BLaER1 (cell line): ENCODE results near the gene MSRB1.

Source experiments
- H3K27ac ChIP-seq: shearing (Covaris generic); formaldehyde crosslinking; 2 replicates; pipeline ENCODE4 v1.8.1; 2022
- H3K27me3 ChIP-seq: shearing (Covaris generic); formaldehyde crosslinking; 2 replicates; pipeline ENCODE4 v1.8.1; 2022
- H3K36me3 ChIP-seq: shearing (Covaris generic); formaldehyde crosslinking; 2 replicates; pipeline ENCODE4 v1.8.1; 2022
- H3K4me1 ChIP-seq: shearing (Covaris generic); formaldehyde crosslinking; 2 replicates; pipeline ENCODE4 v1.8.1; 2022
- H3K4me2 ChIP-seq: shearing (Covaris generic); formaldehyde crosslinking; 2 replicates; pipeline ENCODE4 v1.8.1; 2022
- H3K4me3 ChIP-seq: shearing (Covaris generic); formaldehyde crosslinking; 2 replicates; pipeline ENCODE4 v1.8.1; 2022
- H3K9ac ChIP-seq: shearing (Covaris generic); formaldehyde crosslinking; 2 replicates; pipeline ENCODE4 v1.8.1; 2022
- H3K9me3 ChIP-seq: shearing (Covaris generic); formaldehyde crosslinking; 2 replicates; pipeline ENCODE4 v1.8.1; 2022
- H4K20me1 ChIP-seq: shearing (Covaris generic); formaldehyde crosslinking; 2 replicates; pipeline ENCODE4 v1.8.1; 2022
- Cebpa-rat ChIP-seq: shearing (Covaris generic); IDR thresholded peaks from 2 replicates; pipeline ENCODE4 v1.8.1; 2022

MSRB1 gene

DNA sequence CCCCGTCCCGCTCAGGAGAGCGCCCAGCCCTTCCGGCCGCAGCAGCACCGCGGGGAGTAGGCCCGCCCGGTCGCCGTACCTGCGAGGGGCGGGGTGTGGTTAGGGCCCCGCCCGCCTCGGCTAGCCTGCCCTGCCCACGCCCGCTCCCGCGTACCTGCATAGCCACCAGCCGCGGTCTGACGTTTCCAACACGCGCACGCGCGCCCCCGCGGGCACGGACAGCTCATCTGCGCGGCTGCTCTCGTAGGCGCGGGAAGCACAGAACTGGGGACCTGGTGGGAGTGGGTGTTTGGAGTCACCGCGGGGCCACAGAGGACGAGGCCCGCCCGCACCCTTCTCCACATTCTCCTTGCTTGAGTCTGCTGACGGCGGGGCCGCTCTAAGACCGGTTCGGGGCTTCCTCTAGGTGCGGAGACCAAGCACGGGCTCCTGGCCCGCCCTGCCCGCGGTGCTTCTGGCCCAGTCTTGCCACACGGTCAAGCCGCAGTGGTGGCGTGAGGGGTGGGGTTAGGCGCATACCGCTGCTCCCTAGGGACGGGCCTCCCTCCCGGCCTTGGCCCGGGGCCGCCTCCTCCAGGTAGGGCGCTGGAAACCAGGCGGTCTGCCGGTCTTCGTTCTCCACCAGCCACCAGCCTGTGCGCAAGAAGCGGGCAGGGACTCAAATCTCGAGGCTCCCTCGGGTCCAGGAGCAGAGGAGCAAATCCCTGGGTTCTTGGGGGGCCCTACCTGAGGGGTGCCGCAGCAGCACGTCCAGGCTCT lies 36.5 kb upstream of the MSRB1 start:
- H3K27ac ChIP-seq = no peak overlapping the region
- no peak overlapping the region for H3K9ac ChIP-seq
- peaks cover 68% of the 10 kb centered on the region for H3K27me3 ChIP-seq
- peaks cover 24% of the 10 kb centered on the region for H3K4me1 ChIP-seq
- no peak for TF ChIP-seq Cebpa-rat
- peaks cover 53% of the 10 kb centered on the region for H3K36me3 ChIP-seq
- no peak overlapping the region; the same call in 1 of the 2 replicates for H3K4me2 ChIP-seq
- peaks cover 71% of the 10 kb centered on the region for H4K20me1 ChIP-seq
- no peaks in the 10 kb centered on the region for H3K9me3 ChIP-seq
- no peak overlapping the region for H3K4me3 ChIP-seq

DNA sequence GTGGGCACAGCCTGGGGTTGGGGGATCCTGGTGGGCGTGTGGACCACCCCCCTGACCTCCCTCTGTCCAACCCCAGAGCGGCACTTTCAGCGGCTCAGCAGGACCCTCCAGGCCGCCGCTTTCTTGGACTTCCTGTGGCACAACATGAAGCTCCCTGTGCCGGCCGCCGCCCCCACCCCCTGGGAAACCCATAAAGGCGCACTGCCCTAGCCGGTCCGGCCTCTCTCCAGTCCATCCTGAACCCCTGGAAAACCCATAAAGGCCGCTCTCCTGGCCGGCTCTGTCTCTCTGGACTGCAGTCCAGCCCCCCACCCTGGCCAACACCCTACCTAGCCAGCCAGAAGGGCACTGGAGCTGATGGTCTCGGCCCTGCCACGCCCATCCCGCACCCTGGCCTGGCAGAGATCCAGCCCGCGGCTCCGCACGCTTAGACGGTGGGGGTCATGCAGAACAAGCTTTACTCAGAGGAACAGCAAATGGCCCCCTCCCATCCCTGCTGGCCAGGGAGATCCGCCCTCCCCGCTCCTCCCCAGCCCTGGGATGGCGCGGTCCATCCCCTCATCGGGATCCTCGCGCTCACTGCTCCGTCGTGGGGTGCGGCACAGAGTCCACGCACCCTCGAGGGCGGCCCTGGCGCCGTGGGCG lies 35.6 kb upstream of the MSRB1 start:
- H3K9me3 ChIP-seq = no peaks in the 10 kb centered on the region
- peaks cover 61% of the 10 kb centered on the region for H3K27me3 ChIP-seq
- no peak overlapping the region for H3K9ac ChIP-seq
- peaks cover 26% of the 10 kb centered on the region for H3K4me1 ChIP-seq
- H3K4me3 ChIP-seq = no peak overlapping the region
- no peak for TF ChIP-seq Cebpa-rat
- peaks cover 80% of the 10 kb centered on the region for H4K20me1 ChIP-seq
- no peak overlapping the region for H3K4me2 ChIP-seq
- H3K36me3 ChIP-seq = peaks cover 61% of the 10 kb centered on the region
- H3K27ac ChIP-seq = no peak overlapping the region

DNA sequence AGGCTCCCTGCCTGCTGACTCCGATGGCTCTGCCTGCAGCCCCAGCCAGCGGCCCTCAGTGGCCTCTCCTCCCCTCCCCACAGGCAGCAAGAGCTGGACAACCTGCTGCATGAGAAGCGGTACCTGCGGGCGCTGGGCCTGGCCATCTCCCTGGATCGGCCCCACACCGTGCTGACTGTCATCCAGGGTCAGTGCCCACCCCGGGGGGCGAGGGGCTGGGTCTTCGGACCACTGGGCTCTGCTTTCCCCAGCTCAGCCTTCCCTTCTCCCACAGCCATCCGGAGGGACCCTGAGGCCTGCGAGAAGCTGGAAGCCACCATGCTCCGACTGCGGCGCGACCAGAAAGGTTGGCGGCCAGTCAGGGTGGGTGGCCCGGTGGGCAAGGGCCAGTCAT lies 34.9 kb upstream of the MSRB1 start:
- H3K27me3 ChIP-seq = peaks cover 54% of the 10 kb centered on the region
- H3K4me1 ChIP-seq = peaks cover 27% of the 10 kb centered on the region
- H3K36me3 ChIP-seq = peaks cover 63% of the 10 kb centered on the region
- no peak overlapping the region for H3K4me3 ChIP-seq
- no peak overlapping the region for H3K4me2 ChIP-seq
- no peak overlapping the region for H3K27ac ChIP-seq
- H4K20me1 ChIP-seq = peaks cover 87% of the 10 kb centered on the region
- no peaks in the 10 kb centered on the region for H3K9me3 ChIP-seq
- no peak overlapping the region for H3K9ac ChIP-seq
- TF ChIP-seq Cebpa-rat = no peak

DNA sequence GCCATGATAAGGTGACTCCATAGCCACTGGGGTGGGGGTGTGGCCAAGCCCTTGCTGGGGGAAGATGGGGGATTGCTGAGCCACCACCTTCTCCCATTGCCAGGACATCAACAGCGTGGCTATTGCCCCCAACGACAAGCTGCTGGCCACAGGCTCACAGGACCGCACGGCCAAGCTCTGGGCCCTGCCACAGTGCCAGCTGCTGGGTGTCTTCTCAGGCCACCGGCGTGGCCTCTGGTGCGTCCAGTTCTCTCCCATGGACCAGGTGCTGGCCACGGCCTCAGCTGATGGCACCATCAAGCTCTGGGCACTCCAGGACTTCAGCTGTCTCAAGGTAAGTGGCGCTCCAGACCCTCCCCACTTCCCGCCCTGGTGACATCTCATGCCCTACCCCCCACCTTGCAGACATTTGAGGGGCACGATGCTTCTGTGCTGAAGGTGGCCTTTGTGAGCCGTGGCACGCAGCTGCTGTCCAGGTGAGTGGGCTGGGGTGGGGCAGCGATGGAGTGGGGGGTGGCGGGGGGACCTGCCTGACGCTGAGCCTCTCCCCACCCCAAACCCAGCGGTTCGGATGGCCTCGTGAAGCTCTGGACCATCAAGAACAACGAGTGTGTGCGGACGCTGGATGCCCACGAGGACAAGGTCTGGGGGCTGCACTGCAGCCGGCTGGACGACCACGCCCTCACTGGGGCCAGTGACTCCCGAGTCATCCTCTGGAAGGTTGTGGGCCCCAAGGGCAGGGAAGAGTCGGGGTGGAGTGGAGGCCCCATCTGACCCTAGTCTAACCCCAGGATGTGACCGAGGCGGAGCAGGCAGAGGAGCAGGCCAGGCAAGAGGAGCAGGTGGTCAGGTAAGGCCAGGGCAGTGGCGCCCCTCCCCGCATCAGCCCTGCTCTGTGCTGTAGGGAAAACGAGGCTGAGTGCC lies 34.2 kb upstream of the MSRB1 start:
- Histone ChIP-seq H3K4me3 (no peak overlapping the region), H3K9ac (no peak overlapping the region), H4K20me1 (peaks cover 88% of the 10 kb centered on the region), H3K4me2 (no peak overlapping the region), H3K9me3 (no peaks in the 10 kb centered on the region), H3K36me3 (peaks cover 63% of the 10 kb centered on the region), H3K4me1 (peaks cover 32% of the 10 kb centered on the region), H3K27me3 (peaks cover 47% of the 10 kb centered on the region), H3K27ac (no peak overlapping the region)
- no peak for TF ChIP-seq Cebpa-rat

DNA sequence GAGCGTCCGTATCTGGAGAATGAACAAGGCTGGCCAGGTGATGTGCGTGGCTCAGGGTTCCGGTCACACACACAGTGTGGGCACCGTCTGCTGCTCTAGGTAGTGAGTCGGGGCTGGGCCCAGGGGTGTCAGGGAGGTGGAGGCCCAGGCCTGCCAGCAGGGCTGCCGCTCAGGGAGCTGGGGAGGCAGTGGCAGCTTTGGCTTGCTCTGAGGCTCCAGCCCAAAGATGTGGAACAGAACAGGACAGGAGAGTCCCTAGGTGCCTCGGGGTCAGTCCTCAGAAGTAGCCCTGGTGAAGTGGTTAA lies 33.2 kb upstream of the MSRB1 start:
- peaks cover 80% of the 10 kb centered on the region for H4K20me1 ChIP-seq
- H3K4me3 ChIP-seq = no peak overlapping the region
- H3K36me3 ChIP-seq = peaks cover 63% of the 10 kb centered on the region
- no peak for TF ChIP-seq Cebpa-rat
- peaks cover 37% of the 10 kb centered on the region for H3K27me3 ChIP-seq
- no peak overlapping the region for H3K9ac ChIP-seq
- peaks cover 35% of the 10 kb centered on the region for H3K4me1 ChIP-seq
- no peaks in the 10 kb centered on the region for H3K9me3 ChIP-seq
- H3K27ac ChIP-seq = no peak overlapping the region
- no peak overlapping the region for H3K4me2 ChIP-seq

DNA sequence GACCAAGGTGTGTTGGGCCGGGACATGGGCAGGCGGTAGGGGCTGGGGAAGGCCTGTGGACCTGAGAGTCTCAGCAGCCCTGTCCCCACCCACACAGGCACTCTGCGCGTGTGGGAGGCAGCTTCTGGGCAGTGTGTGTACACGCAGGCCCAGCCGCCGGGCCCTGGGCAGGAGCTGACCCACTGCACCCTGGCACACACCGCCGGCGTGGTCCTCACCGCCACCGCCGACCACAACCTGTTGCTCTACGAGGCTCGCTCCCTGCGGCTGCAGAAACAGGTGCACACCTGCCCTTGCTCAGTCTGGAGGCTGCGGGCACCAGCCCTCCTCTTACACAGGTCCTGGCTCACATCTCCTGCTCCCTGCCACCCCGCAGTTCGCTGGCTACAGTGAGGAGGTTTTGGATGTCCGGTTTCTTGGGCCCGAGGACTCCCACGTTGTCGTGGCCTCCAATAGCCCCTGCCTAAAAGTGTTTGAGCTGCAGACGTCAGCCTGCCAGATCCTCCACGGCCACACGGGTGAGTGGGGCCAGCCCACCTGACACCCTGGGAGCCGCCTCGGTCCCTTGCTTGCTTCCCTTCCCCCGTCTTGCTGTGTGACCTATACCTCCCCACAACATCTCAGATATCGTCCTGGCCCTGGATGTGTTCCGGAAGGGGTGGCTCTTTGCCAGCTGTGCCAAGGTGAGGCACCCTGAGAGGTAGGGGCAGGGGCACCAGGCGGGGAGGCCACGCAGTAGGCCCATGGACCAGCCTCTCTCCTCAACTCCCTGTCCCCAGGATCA lies 32.6 kb upstream of the MSRB1 start:
- Histone ChIP-seq H4K20me1 (peaks cover 74% of the 10 kb centered on the region), H3K36me3 (peaks cover 63% of the 10 kb centered on the region), H3K4me1 (peaks cover 36% of the 10 kb centered on the region), H3K27me3 (peaks cover 31% of the 10 kb centered on the region), H3K9me3 (no peaks in the 10 kb centered on the region), H3K27ac (no peak overlapping the region), H3K9ac (no peak overlapping the region), H3K4me3 (no peak overlapping the region), H3K4me2 (no peak overlapping the region)
- no peak for TF ChIP-seq Cebpa-rat

DNA sequence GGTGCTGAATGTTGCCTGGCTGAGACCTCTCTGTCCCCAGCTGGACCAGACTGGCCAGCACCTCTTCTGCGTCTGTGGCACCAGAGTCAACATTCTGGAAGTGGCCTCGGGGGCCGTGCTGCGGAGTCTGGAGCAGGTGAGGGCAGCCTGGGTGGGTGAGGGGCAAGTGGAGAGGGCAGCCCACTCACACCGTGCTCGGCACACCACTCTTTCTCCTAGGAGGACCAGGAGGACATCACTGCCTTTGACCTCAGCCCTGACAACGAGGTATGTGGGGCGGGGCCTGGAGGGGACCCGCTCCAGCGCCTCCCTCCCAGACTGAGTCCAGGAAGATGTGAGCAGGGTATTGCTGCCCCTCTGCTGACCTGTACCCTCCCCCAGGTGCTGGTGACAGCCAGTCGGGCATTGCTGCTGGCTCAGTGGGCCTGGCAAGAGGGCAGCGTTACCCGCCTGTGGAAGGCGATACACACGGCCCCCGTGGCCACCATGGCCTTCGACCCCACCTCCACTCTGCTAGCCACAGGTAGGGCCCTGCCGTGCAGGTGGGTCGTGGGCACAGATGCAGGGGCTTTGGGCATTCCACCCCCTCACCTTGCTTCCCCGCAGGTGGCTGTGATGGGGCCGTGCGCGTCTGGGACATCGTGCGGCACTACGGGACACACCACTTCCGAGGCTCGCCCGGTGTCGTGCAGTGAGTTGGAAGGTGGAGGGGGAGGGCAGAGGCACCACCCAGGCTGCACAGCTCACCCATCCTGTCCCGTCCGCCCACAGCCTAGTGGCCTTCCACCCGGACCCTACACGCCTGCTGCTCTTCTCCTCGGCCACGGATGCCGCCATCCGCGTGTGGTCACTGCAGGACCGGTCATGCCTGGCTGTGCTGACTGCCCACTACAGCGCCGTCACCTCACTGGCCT lies 31.4 kb upstream of the MSRB1 start:
- Histone ChIP-seq H3K27ac (no peak overlapping the region), H3K4me1 (peaks cover 29% of the 10 kb centered on the region), H3K36me3 (peaks cover 59% of the 10 kb centered on the region), H3K4me3 (no peak overlapping the region), H3K9me3 (no peaks in the 10 kb centered on the region), H3K9ac (no peak overlapping the region), H4K20me1 (peaks cover 62% of the 10 kb centered on the region), H3K27me3 (peaks cover 19% of the 10 kb centered on the region), H3K4me2 (no peak overlapping the region)
- TF ChIP-seq Cebpa-rat = no peak

DNA sequence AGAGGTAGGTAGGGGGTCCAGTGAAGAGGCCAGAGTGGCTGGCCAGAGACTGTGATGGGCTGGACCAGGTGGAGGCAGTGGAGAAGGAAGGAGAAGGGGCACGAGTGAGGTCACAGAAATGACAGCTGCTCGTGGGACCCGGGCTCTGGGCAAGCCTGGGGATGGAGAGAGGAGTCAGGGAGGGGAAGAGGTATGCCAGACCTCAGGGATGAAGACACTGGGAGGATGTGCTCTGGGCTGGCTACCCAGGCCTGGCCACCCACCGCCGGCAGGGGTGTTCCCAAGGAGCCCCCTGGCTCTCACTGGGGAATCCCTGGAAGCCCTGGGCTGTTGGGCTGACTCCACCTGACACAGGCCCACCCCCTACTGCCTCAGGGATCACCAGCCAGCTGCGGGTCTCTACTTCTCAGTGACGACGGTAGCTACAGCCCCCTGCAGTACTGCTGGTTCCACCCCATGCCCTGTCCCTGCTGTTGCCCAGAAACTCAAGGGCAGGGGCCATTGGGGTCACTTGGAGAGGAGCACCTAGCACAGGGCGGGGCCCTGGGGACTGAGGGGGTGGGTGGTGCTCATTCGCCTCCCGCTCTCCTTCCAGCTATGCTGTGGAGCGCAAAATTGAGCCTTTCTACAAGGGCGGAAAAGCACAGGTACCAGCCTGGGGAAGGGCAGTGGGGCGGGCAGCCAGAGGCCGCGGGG lies 30.6 kb upstream of the MSRB1 start:
- no peak for TF ChIP-seq Cebpa-rat
- Histone ChIP-seq H3K4me2 (peak overlapping the region; percentile 99), H3K9ac (peak overlapping the region; percentile 92; the same call in 1 of the 2 replicates), H3K9me3 (no peaks in the 10 kb centered on the region), H3K4me1 (peaks cover 27% of the 10 kb centered on the region), H3K27me3 (peaks cover 11% of the 10 kb centered on the region), H3K4me3 (peak overlapping the region; percentile 100; the same call in 1 of the 2 replicates), H3K27ac (no peak overlapping the region), H3K36me3 (peaks cover 51% of the 10 kb centered on the region), H4K20me1 (peaks cover 54% of the 10 kb centered on the region)
